GM19351 (cell line): Measurements from ENCODE around the gene RNASE13.
"Not testable (repeated sequence)": the region's sequence is repeated elsewhere in the genome, so short reads cannot be mapped to it uniquely, and the experiment has no call there.

ENCODE experiments used
- ATAC-seq: cut with Tn5 transposase; IDR thresholded peaks from one replicate; pipeline ENCODE4 v1.9.1; 2021; ENCODE audit warnings: mild to moderate bottlenecking, moderate library complexity; ENCODE audit not compliant: unreplicated experiment

RNASE13 gene

DNA sequence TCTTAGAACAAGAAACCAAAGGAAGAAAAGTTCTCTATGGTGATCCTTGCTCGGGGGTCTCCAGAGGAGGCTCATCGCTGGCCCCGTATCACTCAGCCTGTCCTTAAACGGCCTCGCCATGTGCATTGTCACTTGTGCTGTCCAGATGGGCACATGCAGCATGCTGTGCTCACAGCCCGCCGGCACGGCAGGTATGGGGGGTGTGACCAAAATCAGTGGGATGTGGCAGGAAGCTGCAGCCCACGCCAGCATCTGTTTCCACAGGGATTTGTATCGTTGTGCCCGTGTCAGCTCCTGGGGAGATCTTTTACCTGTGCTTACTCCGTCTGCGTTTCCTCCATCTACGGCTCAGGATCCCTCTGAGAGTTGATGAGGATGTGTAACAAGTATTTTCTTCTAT lies 38.1 kb downstream of the RNASE13 start:
- no peak for ATAC-seq

DNA sequence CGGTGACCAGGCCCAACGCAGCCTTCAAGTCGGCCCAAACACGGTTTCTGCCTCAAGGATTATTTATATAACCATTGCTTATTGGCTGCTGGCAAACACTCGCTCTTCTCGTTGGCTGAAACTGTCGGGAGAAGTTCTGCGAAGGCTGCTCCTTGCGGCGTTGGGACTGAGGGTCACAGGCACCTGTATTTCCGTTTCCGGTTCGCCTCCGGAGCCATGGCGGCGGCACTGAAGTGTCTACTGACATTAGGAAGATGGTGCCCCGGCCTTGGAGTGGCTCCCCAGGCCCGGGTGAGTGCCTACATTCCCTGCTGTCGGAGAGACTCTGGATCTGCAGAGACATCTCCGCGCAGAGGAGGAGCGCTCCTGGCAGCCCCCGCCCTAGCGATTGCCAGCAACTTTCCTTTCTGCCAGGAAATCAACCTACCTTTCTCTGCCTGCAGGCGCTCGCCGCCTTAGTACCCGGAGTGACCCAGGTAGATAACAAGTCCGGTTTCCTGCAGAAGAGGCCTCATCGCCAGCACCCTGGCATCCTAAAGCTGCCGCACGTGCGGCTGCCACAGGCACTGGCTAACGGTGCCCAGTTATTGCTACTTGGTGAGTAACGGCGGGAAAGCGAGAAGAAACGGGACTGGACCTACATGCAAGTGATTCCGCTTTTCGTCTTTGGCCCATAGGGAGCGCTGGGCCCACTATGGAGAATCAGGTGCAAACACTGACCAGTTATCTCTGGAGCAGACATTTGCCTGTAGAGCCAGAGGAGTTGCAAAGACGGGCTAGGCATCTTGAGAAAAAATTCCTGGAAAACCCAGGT lies 44.6 kb downstream of the RNASE13 start, which contains the start of gene METTL17:
Gene METTL17 (plus strand): TSS at position 194 of the 814 bp plus-strand sequence. CDS start 23 bp downstream, at position 217.
- peak; percentile 96 for ATAC-seq

DNA sequence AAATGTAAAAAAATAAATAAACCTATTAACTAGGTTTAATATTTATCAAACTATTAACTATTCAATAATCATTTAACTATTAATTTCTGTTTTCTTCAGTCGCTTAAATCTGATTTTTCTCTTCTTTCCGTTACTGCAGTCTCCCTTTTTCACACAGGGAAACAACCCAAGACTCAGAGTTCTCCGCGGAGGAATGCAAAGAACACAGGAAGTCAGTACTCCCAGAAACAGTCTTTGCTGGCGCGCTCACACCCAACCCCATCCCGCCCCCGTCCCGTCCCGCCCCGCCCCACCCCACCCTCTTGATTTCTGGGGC lies 45.2 kb downstream of the RNASE13 start:
- no peak for ATAC-seq

DNA sequence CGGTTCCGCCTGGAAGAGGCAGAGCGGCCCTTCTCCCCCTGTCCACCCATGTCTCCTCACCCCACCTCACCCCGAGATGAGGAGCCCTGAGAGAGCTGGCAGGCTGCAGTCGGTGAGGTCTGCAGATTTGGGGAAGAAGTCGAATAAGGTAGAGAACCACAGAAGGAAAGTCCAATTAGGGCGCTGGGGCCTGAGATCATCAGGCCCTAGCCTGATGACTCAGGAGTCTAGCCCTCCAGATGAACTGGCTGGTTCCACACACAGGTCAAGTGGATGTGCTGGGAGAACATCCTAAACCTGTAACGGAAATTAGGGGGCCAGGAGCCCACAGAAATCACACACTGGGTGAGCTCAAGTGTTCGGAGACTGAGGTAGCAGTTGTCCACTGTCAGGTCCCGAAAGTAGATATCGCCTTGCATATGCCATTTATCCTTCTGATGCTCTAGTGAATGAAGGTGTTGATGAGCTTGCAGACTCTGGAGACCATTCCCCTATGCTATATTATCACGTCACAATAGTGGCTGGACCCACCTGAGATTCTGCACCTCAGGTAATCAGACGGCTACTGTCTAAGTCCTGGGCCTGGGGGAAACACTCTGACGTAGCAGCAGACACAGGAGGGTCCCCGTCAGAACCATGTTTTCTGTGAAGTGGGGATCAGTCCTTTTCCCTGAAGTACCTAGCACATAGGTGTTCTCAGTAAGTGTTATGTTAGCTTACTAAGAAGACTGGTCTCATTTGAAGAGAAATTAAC lies 45.7 kb downstream of the RNASE13 start:
- ATAC-seq: no peak

DNA sequence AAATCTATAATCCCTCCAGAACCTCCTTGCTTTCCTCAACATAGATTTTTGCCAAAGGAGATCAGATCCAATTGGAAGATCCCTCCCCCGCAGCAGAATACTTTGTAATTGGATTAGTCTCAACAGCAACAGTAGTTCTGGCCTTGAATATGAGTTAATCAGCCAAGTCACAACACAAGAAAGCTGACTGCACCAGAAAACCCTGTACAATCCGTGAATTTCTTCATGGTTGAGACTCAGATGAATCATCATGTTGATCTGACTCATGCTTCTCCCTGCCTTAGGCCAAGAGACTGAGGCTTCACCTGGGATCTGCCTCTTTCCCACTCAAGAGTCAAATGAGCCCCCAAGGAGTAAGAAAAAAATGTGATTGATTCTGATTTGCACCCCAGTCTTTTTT lies 47.8 kb downstream of the RNASE13 start:
- no peak for ATAC-seq

DNA sequence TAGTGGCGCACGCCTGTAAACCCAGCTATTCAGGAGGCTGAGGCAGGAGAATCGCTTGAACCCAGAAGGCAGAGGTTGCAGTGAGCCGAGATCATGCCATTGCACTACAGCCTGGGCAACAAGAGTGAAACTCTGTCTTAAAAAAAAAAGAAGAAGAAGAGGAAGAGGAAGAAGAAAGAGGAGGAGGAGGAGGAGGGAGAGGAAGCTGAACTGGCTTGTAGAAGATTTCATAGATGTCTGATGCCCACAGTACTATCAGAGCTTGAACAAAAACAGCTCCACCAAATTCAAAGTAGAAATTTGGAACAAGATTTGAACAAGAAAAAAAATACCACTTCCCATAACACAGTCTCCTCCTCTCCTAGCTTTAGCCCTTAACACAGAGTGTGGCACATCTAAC lies 49.0 kb downstream of the RNASE13 start:
- not testable (repeated sequence) for ATAC-seq
